ENCODE data around the gene CDH9.

DNA sequence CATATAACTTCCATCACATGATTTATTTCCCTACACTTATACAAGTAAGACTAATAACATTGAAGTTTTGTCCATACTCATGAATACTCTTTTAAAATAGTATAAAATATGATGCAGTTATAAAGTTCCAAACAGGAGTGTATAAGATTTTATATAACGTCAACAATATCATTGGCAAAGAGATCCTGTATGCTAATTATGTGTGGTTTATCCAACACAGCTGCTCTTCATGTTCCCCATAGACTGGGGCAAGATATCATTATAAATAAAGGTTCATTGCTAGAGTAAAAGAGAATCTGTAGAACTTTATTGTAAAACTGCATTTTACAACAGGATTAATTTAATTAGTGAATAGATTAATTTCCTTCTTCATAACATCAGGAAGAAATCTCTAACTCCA lies 16.9 kb downstream of the CDH9 start:
- TF ChIP-seq, protein P1, sequence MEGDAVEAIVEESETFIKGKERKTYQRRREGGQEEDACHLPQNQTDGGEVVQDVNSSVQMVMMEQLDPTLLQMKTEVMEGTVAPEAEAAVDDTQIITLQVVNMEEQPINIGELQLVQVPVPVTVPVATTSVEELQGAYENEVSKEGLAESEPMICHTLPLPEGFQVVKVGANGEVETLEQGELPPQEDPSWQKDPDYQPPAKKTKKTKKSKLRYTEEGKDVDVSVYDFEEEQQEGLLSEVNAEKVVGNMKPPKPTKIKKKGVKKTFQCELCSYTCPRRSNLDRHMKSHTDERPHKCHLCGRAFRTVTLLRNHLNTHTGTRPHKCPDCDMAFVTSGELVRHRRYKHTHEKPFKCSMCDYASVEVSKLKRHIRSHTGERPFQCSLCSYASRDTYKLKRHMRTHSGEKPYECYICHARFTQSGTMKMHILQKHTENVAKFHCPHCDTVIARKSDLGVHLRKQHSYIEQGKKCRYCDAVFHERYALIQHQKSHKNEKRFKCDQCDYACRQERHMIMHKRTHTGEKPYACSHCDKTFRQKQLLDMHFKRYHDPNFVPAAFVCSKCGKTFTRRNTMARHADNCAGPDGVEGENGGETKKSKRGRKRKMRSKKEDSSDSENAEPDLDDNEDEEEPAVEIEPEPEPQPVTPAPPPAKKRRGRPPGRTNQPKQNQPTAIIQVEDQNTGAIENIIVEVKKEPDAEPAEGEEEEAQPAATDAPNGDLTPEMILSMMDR (IDR thresholded peaks at IDR 0.05) = no peak
- TF ChIP-seq POLR2A (IDR thresholded peaks at IDR 0.05) = no peak
